AG09319 (cell line): ENCODE measurements around the gene RTF1.

Experiments used
- DNase-seq: peaks from one replicate; pipeline ENCODE4 v3.0.0-alpha.2; 2010; ENCODE audit warnings: low read depth; ENCODE audit errors: extremely low read depth
- TF ChIP-seq, protein P1 (sequence below): IDR thresholded peaks from 2 replicates; pipeline ENCODE4 v1.5.1; 2011; ENCODE audit warnings: low read depth, mild to moderate bottlenecking, inconsistent platforms, low read length, moderate library complexity

The RTF1 gene

DNA sequence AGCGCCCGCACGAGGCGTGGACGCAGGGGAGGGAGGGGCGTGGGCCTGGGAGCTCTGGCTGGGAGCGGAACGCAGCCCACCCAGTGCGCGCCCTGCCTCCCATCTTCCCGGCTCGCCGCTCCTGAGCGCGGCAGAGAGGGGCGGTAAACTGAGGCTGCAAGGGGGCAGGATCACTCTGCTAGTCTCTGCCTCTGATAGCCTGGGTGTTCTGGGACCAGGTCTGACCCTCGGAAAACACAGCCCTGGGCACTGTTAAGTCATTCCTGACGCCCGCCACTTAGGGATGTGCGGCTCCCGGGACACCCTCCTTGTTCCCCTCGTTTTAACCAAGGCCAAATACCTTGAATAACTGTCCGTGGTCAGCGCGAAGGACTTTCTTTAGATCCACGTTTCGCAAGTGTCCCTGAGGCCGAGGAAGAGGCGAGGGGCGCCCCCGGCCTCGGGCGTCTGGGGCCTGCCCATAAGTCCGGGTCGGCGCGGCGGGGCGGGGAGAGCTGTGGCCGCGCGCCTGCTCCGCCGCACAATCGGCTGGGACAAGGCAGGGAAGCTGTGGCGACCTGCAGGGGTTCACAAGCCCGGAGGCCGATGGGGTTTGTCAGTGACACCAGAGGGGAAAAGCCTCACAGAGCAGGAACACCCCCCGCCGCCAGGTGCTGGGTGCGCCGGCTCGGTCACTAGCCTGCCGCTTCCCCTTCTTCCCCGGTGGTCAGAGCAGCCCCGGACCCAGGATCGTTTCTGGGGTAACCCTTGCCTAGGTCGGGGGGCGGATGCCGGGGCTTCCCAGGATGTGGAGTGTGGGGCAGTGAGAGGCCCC lies 78.2 kb downstream of the RTF1 start:
- no peak for DNase-seq
- TF ChIP-seq, protein P1, sequence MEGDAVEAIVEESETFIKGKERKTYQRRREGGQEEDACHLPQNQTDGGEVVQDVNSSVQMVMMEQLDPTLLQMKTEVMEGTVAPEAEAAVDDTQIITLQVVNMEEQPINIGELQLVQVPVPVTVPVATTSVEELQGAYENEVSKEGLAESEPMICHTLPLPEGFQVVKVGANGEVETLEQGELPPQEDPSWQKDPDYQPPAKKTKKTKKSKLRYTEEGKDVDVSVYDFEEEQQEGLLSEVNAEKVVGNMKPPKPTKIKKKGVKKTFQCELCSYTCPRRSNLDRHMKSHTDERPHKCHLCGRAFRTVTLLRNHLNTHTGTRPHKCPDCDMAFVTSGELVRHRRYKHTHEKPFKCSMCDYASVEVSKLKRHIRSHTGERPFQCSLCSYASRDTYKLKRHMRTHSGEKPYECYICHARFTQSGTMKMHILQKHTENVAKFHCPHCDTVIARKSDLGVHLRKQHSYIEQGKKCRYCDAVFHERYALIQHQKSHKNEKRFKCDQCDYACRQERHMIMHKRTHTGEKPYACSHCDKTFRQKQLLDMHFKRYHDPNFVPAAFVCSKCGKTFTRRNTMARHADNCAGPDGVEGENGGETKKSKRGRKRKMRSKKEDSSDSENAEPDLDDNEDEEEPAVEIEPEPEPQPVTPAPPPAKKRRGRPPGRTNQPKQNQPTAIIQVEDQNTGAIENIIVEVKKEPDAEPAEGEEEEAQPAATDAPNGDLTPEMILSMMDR, result no peak

DNA sequence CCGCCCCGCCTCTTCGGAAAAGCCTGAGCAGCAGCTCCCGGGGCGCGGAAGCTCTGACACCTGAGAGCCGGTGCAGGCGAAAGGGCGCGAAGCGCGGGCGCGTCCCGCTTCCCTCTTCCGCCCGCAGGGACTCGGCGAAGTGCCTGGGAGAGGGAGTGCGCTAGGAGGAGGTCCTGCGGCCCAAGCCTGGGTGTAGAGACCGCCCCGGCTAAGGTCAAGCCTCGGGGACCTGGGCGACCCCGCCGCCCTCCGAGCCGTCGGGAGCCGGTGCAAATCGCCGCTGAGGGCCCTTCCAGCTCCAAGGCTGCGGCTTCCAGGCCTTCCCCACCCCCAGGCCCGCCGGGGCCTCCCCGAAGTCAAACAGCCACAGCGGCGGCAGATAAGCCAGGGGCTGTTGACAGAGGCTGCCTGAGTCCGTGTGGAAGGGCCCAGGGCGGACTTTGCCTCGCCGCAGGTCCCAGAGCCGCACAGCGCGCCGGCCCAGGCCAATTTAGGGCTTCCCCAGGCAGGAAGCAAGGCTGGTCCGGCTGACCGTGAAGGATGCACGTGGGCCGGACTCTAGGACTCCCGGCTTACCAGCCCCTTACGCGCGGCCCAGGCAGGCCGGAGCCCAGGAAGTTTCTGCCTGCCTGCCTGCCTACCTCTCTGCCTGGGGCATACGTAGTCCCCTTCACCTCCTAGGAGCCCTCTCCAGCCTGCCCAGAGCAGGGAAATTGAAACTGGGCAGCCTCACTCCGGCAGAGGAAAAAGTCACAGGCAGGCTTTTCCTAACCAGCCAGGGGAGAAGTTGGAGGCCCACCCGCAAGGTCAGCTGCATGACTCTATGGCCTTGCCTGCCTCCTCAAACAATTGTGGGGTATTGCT lies 79.1 kb downstream of the RTF1 start:
- TF ChIP-seq, protein P1, result no peak
- no peak for DNase-seq

DNA sequence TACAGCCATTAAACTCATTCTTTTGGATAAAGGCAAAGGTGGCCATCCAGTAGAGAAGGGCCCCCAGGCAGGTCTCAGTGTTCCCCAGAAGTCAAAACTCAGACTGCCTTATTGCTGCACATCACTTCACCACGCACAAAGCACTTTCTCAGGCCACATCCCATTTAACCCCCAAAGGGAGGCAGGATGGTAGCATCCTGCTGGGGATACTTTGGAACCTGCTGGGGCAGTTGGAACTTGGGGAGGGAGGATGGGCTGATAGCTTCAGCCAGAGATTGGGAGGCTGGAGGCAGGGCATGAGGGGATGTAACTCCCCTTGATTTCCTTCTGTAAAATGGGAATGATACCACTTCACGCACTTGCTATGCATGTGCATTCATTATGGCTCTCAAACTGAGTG lies 81.8 kb downstream of the RTF1 start:
- TF ChIP-seq, protein P1, result no peak
- no peak for DNase-seq

DNA sequence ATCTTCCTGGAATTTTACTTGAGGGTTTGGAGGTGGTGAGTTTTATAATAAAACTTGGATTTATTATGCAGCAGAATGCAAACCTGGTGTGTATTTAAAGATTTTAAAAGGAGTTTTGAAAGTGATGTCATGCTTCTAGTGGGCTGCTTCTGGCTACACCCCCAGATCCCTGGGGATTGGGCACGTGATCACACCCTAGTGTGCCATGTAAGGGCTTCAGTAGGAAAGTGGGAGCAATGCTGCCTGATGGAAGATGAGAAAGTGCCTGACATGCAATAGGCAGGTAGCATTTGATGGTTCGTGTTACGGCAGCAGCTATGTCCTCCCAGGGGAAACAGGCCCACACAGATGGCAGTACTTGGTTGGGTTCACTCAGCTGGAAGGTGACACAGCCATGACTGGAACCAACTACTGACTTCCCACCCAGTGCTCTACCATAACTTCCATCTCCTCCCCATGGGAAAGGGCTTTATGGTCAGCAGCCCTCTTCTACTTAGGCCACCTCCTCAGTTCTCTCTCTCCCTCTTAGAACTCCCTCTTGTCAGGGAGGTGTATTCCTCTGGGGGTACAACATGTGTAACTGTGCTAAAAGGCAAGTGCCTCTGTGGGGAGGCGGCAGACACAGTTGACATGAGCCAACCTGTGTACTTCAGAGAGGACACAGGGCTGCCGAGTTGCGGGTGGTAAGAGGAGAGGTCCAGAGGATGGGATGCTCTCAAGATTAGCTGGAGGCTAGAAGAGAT lies 82.4 kb downstream of the RTF1 start:
- TF ChIP-seq, protein P1, result no peak
- DNase-seq, result no peak

DNA sequence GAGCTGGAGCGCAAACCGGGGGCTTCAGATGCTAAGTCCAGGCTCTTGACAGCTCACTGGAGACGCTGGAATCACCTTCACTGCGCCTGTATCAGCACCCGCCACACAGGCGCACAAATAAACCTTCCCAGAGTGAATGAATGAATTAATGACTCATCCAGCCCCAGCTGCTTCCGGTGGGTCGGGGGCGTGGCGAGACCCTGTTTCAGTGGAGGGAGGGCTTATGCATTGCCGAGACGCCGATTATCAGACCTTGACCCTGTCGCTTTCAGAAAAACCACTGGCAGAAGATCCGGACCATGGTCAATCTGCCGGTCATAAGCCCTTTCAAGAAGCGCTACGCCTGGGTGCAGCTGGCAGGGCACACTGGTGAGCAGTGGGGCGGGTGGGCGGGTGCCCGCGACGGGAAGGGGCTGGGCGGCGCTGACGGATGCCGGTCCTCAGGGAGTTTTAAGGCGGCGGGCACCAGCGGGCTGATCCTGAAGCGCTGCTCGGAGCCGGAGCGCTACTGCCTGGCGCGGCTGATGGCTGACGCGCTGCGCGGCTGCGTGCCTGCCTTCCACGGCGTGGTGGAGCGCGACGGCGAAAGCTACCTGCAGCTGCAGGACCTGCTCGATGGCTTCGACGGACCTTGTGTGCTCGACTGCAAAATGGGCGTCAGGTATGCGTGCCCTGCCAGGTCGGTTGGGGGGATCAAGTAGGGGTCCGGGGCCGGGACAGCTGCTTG lies 84.5 kb downstream of the RTF1 start:
- no peak for DNase-seq
- TF ChIP-seq, protein P1, result no peak

DNA sequence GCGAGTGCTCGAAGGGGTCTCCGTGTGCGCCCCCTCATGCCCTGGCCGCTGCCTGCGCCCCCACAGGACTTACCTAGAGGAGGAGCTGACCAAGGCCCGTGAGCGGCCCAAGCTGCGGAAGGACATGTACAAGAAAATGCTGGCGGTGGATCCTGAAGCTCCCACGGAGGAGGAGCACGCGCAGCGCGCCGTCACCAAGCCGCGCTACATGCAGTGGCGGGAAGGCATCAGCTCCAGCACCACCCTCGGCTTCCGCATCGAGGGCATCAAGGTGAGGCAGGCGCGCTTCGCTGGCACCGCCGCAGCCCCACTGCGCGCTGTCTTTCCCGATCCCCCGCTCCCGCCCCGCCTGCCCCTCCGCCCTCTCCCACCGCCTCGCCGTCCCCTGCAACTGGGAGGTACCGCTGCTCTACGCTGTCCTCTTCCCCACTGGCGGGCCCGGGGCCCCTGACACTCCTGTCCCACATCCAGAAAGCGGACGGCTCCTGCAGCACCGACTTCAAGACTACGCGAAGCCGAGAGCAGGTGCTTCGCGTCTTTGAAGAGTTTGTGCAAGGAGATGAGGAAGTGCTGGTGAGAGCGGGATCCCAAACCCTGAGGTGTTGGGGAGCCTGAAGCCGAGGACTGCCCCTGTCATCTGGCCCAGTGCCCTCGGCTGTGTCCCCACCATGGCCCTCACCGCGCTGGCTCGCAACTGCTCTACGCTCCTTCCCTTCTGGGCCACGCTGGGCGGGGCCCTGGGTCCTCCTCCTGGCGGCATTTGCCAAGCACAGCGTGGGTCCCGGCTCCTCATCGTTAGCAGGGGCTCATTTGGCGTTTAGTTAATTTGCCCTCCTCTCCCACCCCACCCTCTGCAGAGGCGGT lies 85.3 kb downstream of the RTF1 start:
- TF ChIP-seq, protein P1, result no peak
- DNase-seq, result no peak
